GM21526 (cell line): ENCODE measurements around the gene CDKL1.

ENCODE experiments used
- ATAC-seq: cut with Tn5 transposase; IDR thresholded peaks from one replicate; pipeline ENCODE4 v1.9.1; 2021; ENCODE audit warnings: moderate library complexity; ENCODE audit not compliant: unreplicated experiment, low FRiP score

Gene CDKL1

GRCh38 chr14:50290306-50290705 lies 106.4 kb downstream of the CDKL1 start:
- ATAC-seq, result no peak

DNA sequence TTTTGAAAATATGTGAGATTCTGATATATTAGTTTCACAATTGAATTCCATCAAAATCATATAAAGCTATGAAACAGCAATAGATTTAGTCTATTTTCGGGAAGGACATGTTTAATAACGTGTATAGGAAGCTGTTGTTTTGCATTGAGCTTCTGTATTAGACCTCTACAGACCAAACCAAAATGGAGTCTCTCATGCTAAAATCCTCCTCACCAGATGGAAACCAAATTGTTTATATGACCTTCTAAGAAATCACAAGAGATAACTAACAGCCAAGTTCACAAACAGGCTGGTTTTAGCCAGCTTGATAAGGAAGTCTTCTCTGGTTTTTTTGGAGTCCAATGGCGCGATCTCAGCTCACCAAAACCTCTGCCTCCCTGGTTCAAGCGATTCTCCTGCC lies 108.5 kb downstream of the CDKL1 start:
- ATAC-seq, result no peak

GRCh38 chr14:50285861-50286260 lies 110.8 kb downstream of the CDKL1 start:
- no peak for ATAC-seq
